ENCODE results near the gene ACAP2.

- no peak for TF ChIP-seq GATA3 (IDR thresholded peaks at IDR 0.05; ENCODE audit: low read depth, low read length)
- no peak for TF ChIP-seq GATA2 (IDR thresholded peaks at IDR 0.05; ENCODE audit: low read depth, low read length)
Observed at GRCh38 chr3:195462308-195462610, 19.4 kb upstream of the ACAP2 start.

Data from SH-SY5Y (cell line).